Rectal smooth muscle tissue (tissue), 1 donor: ENCODE results near the gene C2orf72.
"Not testable (repeated sequence)": the region's sequence is repeated elsewhere in the genome, so short reads cannot be mapped to it uniquely, and the experiment has no call there.

Source experiments
- H3K27ac ChIP-seq: one replicate; pipeline ENCODE4 v1.7.0; 2013; ENCODE audit warnings: low read depth, low read length, inconsistent platforms
- H3K27me3 ChIP-seq: one replicate; pipeline ENCODE4 v1.7.0; 2013; ENCODE audit warnings: low read length; ENCODE audit not compliant: control insufficient read depth, insufficient read depth
- H3K36me3 ChIP-seq: one replicate; pipeline ENCODE4 v1.7.0; 2013; ENCODE audit warnings: low read length; ENCODE audit not compliant: control insufficient read depth, insufficient read depth
- H3K4me1 ChIP-seq: one replicate; pipeline ENCODE4 v1.7.0; 2013; ENCODE audit warnings: low read length; ENCODE audit not compliant: control insufficient read depth, insufficient read depth
- H3K4me3 ChIP-seq: one replicate; pipeline ENCODE4 v1.7.0; 2013; ENCODE audit warnings: low read length
- H3K9ac ChIP-seq: one replicate; pipeline ENCODE4 v1.7.0; 2013; ENCODE audit warnings: low read length

Gene C2orf72

DNA sequence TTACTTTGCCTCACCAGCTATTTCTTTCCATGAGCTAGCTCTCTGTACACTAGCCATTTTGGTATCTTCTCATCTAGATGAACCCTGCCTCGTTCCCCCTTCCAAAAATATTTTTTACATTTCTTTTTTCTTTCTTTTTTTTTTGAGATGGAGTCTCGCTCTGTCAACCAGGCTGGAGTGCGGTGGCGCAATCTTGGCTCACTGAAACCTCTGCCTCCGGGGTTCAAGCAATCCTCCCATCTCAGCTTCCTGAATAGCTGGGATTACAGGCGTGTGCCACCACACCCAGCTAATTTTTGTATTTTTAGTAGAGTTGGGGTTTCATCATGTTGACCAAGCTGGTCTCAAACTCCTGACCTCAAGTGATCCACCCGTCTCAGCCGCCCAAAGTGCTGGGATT, 30.2 kb downstream of the C2orf72 start:
- not testable (repeated sequence) for H3K27ac ChIP-seq, H3K4me3 ChIP-seq, H3K4me1 ChIP-seq, H3K27me3 ChIP-seq, H3K9ac ChIP-seq
- H3K36me3 ChIP-seq: peaks cover 16% of the 10 kb centered on the region

DNA sequence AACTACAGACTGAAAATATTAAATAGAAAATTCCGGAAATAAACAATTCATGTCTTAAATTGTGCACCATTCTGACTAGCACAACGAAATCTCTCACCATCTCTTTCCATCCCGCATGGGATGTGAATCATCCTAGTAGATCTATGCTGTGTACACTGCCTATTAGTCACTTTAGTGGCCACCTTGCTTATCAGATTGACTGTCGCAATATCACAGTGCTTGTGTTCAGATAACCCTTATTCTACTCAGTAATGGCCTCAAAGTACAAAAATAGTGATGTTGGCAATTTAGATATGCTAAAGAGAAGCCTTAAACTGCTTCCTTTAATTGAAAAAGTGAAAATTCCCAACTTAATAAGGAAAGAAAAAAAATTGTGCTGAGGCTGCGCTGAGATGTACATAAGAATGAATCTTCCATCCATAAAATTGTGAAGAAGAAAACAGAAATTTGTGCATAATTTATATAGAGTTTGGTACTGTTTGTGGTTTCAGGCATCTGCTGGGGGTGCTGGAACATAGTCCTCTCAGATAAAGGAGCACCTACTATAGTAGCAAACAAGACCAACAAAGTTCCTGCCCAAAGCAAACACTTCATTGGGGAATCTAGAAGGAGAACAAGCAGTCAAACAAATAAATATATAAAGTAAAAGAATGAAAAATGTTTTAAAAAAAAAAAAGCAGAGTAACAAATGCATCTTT, 31.4 kb downstream of the C2orf72 start:
- H3K27me3 ChIP-seq: no peaks in the 10 kb centered on the region
- H3K4me1 ChIP-seq: no peaks in the 10 kb centered on the region
- no peak overlapping the region for H3K27ac ChIP-seq
- peaks cover 10% of the 10 kb centered on the region for H3K36me3 ChIP-seq
- no peak overlapping the region for H3K9ac ChIP-seq
- H3K4me3 ChIP-seq: no peak overlapping the region

DNA sequence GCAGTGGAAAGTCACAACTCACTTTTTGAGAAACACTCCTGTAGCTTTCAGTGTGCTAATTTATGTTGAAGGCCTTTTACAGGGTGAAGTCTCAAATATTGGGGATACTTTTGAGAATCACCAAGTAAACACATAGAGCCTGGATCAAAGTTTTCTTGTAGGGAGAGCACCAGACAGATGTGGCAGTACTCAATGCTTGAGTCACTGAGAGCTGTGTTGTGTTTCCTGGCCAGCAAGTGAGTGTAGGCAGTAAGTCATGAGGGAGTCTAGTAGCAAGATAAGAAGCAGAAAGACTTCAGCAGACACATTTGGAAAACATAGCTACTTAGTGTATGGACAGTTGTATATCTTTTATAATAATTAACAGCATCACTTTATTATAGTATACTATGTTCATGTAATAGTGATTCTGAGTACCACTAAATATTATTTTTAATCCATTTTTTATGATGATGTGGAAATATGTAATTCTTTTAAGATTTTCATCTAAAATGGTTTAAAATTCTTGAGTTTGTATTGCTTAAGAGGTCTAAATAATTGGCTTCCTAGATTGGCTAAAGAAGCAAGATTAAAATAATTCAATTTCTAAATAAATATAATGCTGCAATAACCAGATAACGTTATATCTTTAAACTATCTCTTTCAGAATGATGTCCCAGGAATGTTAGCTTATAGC, 32.2 kb downstream of the C2orf72 start:
- H3K27me3 ChIP-seq: no peaks in the 10 kb centered on the region
- no peak overlapping the region for H3K9ac ChIP-seq
- no peaks in the 10 kb centered on the region for H3K4me1 ChIP-seq
- H3K27ac ChIP-seq: no peak overlapping the region
- no peak overlapping the region for H3K4me3 ChIP-seq
- H3K36me3 ChIP-seq: peaks cover 10% of the 10 kb centered on the region

DNA sequence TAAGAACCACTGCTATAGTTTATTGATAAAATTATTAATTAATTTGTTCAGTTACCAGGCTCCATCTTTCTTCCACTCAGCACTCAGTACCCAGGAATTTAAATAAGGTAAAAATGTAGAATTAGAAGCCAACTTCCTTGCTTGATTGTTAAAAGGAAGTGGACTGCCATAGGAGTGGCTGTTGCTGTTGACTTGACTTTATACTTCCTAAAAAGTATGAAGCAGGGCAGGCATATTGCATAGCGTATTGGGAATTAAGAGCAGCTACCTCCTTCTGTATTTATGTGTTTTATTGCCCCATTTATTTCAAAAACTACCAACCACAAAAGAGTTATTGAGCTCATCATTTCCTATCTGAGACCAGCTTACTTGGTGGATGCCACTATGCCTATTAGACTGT, 47.2 kb downstream of the C2orf72 start:
- no peaks in the 10 kb centered on the region for H3K4me1 ChIP-seq
- peaks cover 34% of the 10 kb centered on the region for H3K36me3 ChIP-seq
- no peak overlapping the region for H3K4me3 ChIP-seq
- no peaks in the 10 kb centered on the region for H3K27me3 ChIP-seq
- no peak overlapping the region for H3K9ac ChIP-seq
- H3K27ac ChIP-seq: no peak overlapping the region

DNA sequence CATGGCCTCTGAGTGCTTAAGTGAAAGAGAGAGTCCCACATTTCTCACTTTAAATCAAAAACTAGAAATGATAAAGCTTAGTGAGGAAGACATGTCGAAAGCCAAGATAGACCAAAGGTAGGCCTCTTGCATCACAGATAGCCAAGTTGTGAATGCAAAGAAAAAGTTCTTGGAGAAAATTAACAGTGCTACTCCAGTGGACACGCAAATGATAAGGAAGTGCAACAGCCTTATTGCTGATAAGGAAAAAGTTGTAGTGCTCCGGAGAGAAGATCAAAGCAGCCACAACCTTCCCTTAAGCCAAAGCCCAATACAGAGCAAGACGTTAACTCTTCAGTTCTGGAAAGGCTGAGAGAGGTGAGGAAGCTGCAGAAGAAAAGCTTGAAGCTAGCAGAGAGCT, 51.4 kb downstream of the C2orf72 start:
- H3K4me3 ChIP-seq: no peak overlapping the region
- no peak overlapping the region for H3K27ac ChIP-seq
- H3K4me1 ChIP-seq: no peaks in the 10 kb centered on the region
- H3K27me3 ChIP-seq: no peaks in the 10 kb centered on the region
- H3K36me3 ChIP-seq: peaks cover 22% of the 10 kb centered on the region
- no peak overlapping the region for H3K9ac ChIP-seq

DNA sequence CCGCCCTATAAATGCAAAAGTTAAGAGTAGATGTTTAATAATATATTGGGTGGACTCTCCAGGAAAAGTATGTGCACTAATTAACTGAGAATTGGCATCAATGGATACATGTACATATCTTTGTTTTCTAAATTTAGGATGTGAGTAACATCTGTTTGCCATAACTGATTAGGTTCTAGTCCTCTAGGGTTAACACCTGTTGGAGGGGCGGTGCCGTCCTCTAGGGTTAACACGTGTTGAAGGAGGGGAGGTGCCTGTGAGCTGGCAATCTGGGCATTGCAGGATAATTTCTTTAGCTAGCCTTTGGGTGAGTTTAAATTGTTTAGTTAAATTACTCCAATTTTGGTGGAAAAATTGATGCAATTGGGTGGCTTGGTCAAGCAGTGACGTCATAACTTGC, 56.6 kb downstream of the C2orf72 start:
- no peak overlapping the region for H3K4me3 ChIP-seq
- H3K27me3 ChIP-seq: no peaks in the 10 kb centered on the region
- peaks cover 7% of the 10 kb centered on the region for H3K36me3 ChIP-seq
- no peak overlapping the region for H3K27ac ChIP-seq
- H3K9ac ChIP-seq: no peak overlapping the region
- H3K4me1 ChIP-seq: no peaks in the 10 kb centered on the region

DNA sequence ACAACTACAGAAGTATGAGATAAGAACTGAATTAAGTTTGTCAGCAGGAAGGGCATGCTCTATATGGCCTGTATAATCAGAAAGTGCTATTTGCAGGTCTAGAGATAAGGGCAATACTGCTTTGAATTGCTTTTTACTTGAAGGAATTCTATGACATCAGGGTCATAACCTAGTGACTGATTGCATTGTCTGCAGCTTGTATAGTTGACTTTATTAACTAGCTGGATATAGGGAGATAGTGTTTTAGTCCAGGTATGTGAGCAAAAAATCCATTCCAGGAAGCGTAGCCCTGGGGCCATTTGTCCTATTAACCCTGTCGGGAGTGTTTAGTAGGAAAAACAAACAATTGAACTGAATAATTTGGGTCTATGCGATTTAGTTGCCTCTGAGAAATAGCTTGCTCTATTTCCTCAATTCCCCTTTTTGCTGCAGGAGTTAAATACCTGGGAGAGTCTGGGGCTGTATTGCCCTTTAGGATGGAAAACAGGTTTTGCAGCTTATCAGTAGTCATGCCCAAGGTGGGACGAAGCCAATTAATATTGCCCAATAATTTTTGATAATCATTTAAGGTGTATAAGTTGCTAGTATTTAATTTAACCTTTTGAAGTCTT, 57.5 kb downstream of the C2orf72 start:
- no peak overlapping the region for H3K9ac ChIP-seq
- H3K4me1 ChIP-seq: no peaks in the 10 kb centered on the region
- no peak overlapping the region for H3K4me3 ChIP-seq
- no peak overlapping the region for H3K27ac ChIP-seq
- no peaks in the 10 kb centered on the region for H3K27me3 ChIP-seq
- H3K36me3 ChIP-seq: peaks cover 5% of the 10 kb centered on the region
